ENCODE data around the gene PHETA1.
"Not testable (repeated sequence)": the region's sequence is repeated elsewhere in the genome, so short reads cannot be mapped to it uniquely, and the experiment has no call there.

DNA sequence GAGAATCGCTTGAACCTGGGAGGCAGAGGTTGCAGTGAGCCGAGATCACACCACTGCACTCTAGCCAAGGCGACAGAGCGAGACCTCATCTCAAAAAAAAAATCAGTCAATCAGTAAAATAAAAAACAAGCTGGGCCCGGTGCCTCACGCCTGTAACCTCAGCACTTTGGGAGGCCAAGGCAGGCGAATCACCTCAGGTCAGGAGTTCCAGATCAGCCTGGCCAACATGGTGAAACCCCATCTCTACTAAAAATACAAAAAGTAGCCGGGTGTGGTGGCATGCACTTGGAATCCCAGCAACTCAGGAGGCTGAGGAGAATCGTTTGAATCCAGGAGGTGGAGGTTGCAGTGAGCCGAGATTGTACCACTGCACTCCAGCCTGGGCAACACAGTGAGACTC is 33.6 kb downstream of the PHETA1 start:
- TF ChIP-seq CTCF (conservative IDR thresholded peaks at IDR 0.05; ENCODE audit: low read length); EZH2phosphoT487 (IDR thresholded peaks at IDR 0.05; ENCODE audit: borderline replicate concordance): not testable (repeated sequence)

All from Loucy (cell line).